TTC549 (cell line): ENCODE measurements around the gene NTN1.

Experiments used
- FAIRE-seq: peaks from 2 replicates; lab custom pipeline; 2012; peaks lifted over from hg19 to GRCh38; lab: Jason Lieb, UNC

NTN1 gene

GRCh38 chr17:9232591-9233270 is 211.4 kb downstream of the NTN1 start:
- FAIRE-seq = no peak

- no peak for FAIRE-seq
Observed at GRCh38 chr17:9233271-9233599, 211.9 kb downstream of the NTN1 start.

DNA sequence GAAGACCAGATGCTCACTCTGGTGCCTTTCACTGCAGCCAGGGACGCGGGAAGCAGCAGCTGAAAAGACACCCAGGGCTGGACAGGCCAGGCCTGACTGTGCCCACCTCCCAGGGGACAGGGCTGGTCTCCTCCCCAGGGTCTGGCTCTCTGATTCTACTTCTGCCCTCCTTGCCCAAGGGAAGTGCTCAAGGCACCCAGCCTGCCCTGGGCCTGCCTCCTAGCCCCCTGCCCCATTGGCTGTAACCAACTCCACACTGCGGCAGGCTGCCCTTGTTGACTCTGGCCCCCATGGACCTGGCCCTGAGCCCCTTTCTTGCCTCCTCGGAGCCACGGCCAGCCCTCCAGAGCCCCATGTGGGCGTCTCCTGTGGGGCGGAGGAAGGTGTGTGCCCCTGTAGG is 212.5 kb downstream of the NTN1 start:
- FAIRE-seq = no peak

- no peak for FAIRE-seq
Observed at GRCh38 chr17:9234389-9234945, 213.2 kb downstream of the NTN1 start.

GRCh38 chr17:9235346-9235745 is 214.0 kb downstream of the NTN1 start:
- FAIRE-seq = no peak

DNA sequence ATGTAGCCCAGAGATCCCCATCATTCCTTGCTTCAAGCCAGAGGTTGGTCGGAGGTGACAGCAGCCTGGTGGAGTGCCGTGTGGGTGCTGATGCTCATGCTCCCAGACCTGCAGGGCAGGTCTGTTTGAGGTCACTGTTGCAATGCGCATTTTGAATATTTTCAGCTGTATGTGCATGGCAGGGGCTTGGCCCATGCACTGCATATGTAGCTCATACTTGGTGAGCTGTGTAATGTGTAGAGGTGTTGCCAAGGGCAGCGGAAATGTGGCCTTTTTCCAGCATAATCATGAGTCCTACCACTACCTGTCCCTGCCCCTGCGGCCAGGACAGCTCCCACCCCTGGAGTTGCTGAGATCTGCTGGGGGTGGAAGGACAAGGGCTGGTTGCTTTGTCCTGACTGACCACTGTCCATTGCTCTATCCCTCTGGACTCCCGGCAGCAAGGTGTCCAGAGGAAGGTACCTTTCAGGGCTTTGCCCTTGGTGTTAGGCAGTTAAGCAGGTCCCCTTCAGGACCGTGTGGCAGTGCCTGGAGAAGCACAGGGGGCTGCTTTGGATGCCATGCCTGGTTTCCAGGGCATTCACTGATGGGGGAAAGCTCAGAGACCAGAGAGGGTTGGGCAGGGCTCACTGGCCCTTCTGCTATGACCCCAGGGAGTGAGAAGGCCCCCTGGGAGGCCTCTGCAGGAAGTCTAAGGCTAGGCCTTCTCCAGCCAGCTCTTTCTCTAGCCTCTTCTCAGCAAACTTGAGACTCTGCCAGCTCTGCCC is 215.2 kb downstream of the NTN1 start:
- no peak for FAIRE-seq

DNA sequence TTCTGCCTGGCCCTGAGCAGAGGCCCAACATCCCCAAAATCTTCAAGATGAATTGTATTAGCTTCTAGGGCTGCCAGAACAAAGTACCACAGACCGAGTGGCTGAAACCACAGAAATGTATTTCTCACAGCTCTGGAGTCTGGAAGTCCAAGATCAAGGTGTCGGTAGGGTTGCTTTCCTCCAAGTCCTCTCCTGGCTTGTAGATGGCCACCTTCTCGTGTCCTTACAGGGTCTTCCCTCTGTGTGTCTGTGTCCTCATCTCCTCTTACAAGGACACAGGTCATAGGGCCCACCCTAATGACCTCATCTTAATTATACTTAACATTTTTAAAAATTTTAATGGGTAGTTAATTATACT is 215.7 kb downstream of the NTN1 start:
- no peak for FAIRE-seq

DNA sequence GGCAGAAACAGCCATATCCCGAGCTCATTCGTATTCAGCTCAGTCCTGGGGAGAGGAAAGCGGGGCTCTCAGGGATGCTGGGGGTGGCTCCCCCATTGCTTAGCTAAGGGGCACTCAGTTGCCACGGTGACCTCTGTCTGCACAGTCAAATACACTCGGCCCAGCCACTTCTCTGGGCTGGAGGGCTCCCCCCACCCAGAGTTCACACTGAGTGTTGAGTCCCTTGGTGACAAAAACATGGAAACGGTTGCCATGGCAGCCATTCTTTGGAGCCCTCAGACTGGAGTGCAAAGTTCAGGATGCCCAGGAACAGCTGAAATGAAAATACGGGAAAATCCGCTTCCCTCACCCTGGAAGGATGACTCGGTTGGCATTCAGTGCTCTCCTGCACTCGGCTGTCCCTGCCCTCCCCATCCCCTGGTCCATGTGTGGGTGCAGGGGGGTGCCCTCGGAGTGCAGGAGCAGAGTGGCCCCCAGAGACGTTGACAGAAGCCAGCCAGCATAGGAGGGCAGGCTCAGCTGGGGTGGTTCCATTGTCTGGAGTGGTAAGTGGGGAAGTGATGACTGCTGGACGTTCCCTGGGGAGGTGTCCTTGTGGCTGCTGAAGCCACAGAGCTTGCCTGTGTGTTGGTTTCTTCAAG is 216.5 kb downstream of the NTN1 start:
- FAIRE-seq = no peak

GRCh38 chr17:9238340-9239245 is 217.3 kb downstream of the NTN1 start:
- FAIRE-seq = no peak

DNA sequence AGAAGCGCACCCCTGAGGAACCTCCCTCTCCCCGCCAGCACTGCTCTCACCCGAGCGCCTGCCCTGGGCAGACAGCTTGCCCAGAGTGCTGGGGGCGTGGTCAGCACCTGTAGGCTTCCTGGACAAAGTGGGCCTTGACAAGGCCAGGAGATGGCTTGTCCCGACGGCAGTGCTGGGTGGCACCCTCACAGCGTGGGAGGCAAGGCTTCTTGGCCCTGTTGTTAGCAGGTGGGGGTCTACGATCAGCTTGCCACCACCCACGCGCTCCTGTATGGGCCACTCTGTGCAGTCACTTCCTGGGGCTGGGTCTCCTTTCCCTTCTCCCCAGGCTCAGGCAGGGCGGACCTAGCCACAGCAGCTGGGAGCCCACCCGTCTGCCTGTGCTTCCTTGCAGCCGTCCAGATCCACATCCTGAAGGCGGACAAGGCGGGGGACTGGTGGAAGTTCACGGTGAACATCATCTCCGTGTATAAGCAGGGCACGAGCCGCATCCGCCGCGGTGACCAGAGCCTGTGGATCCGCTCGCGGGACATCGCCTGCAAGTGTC is 218.0 kb downstream of the NTN1 start:
- no peak for FAIRE-seq

DNA sequence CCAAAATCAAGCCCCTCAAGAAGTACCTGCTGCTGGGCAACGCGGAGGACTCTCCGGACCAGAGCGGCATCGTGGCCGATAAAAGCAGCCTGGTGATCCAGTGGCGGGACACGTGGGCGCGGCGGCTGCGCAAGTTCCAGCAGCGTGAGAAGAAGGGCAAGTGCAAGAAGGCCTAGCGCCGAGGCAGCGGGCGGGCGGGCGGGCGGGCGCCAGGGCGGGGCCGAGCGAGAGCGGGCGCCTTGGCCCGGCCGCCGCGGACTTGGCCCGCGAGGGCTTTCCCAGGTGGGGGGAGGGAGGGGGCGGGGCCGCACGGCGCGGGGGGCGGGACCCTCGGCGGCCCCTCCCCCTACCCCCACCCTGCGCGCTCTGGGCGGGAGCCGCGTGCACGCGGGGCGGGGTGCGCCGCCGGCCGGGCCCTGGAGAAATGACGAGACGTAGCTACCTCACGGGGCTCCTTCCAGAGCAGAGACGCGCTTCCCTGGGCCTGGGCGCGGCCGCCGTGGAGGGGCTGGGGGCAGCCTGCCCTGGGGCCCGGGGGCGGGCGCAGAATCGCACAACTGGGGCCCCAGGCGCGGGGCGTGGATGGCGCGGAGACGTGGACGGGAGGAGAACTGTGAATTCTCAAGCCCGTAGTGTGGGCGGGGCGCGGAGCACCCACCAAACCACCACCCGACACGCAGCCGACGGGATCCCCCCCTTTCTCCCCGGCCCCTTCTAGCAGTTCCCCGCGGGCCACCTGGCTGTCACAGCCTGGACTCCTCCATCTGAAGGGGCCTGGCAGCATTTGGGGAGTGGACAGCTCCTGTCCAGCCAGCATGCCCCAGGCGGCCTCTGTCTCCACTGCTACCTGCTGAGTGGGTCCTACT is 218.7 kb downstream of the NTN1 start:
- no peak for FAIRE-seq

- FAIRE-seq = no peak
Observed at GRCh38 chr17:9240659-9241370, 219.5 kb downstream of the NTN1 start.

GRCh38 chr17:9241371-9241712 is 220.0 kb downstream of the NTN1 start:
- FAIRE-seq = no peak

- FAIRE-seq = no peak
Observed at GRCh38 chr17:9241774-9242496, 220.6 kb downstream of the NTN1 start.

DNA sequence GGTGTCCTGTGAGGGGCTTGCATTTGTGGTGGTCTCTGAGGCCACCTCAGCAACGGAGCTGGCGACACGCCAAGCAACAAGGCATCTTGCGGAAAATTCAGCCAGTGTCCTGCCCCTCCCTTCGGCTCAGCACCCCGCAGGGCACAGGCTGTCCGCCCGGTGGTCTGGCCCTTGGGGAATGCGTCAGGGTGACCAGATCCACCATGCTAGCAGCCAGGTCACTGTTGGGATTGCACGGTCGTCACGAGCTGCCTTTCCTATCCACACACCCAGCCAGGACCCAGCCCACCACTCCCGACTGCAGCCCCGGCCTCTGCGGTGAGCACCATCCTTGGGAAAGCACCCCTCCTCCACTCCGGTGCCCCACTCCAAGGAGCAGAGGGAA is 221.2 kb downstream of the NTN1 start:
- no peak for FAIRE-seq

DNA sequence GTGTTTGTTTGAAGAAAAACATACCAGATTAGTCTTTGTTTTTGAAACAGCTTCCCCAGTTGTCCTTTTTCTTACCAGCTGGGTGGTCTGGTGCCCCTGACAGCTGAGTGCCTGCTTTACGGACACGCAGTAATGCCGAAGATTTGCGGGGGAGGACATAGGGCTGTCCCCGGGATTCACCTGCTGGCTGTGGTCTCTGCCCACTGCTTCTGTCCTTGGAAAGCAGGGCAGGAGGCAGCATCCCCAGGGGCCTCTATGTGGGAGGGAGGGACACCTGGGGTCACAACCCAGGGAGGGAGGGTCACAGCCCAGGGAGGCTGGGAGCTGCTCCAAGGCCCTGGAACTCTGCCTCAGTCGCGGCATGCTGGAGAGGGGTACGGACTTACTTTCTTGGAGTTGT is 221.7 kb downstream of the NTN1 start:
- FAIRE-seq = no peak

DNA sequence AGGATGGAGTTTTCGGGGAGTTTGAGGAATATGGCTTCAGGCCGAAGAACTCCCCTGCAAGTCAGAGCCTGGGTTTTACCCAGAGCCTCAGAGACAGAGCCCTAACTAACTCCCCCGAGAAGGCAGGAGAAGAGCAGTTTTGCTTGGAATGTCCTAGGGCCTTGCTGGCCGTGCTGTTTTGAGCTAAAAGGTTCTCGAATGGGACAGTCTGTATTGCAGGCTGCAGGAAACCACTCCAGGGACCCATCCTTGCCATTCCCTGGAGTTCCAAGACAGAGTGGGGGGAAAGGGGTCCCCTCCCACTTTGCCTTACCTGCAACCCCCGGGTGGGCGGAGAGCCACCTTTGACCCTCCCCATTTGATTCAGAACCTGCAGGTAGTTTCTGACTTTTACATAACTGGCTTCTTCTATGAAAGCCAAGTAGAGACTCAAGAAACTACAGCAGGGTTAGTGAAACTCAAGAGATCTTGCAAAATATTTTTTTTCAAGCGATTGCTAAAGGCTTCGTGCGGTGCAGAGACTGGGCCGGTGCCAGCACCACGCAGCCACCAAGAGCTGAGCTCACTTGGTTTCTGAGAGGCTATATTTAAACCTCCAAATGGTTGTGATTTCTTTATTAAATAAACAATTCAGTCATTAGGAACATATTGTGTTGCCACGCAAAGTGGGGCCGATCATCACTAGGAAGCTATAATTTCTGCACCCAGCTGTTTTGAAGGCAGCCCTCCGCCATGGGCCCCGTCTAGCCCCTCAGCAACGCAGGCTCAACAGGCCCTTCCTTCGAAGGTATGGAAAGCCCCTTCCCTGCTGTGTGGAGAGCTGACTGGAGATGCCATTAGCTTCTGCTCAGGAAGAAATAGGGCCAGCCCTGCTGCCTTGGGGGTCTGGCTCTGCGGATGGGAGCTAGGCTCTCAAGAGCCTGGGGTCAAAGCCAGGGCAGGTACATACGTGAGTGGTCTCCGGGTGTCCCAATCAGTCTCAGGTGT is 223.0 kb downstream of the NTN1 start:
- no peak for FAIRE-seq

GRCh38 chr17:9247401-9247938 is 226.2 kb downstream of the NTN1 start:
- FAIRE-seq = no peak
